HepG2 (cell line): ENCODE results near the gene SH3PXD2A. TPM values are rescaled to one million over a fixed set of nuclear protein-coding genes. Genes with fewer than 3 reads are reported as not detected.

ENCODE experiments used
- BHLHE40 ChIP-seq: IDR thresholded peaks from 2 replicates; pipeline ENCODE4 v1.6.1; 2011; ENCODE audit warnings: low read length, improper control_type of control experiment
- CAMTA2 ChIP-seq: sonication (generic); formaldehyde crosslinking; IDR thresholded peaks from 2 replicates; pipeline ENCODE4 v1.4.0; 2020; ENCODE audit warnings: mild to moderate bottlenecking, missing genetic modification reagents, borderline replicate concordance
- CEBPG ChIP-seq: IDR thresholded peaks from 2 replicates; pipeline ENCODE4 v1.6.1; 2016
- ELF1 ChIP-seq: sonication (generic); formaldehyde crosslinking; IDR thresholded peaks from 2 replicates; pipeline ENCODE4 v1.4.0; 2020; ENCODE audit warnings: missing genetic modification reagents
- FOXC1 ChIP-seq: sonication (generic); formaldehyde crosslinking; IDR thresholded peaks from 2 replicates; pipeline ENCODE4 v1.8.0; 2022; ENCODE audit warnings: mild to moderate bottlenecking, missing genetic modification reagents, borderline replicate concordance
- HCFC1 ChIP-seq: fragments of 150-350 bp; IDR thresholded peaks from 2 replicates; pipeline ENCODE4 v1.6.1; 2014; ENCODE audit warnings: low read depth, low read length
- JARID2 ChIP-seq: sonication (generic); formaldehyde crosslinking; IDR thresholded peaks from 2 replicates; pipeline ENCODE4 v1.8.1; 2023; ENCODE audit warnings: missing genetic modification reagents, inconsistent platforms; ENCODE audit not compliant: insufficient replicate concordance
- KDM2A ChIP-seq: sonication (generic); formaldehyde crosslinking; IDR thresholded peaks from 2 replicates; pipeline ENCODE4 v1.4.0; 2020; ENCODE audit warnings: low read depth, missing genetic modification reagents, borderline replicate concordance
- KLF15 ChIP-seq: sonication (generic); formaldehyde crosslinking; IDR thresholded peaks from 2 replicates; pipeline ENCODE4 v1.8.1; 2023; ENCODE audit warnings: borderline replicate concordance, mild to moderate bottlenecking, inconsistent platforms, missing genetic modification reagents, mixed read lengths
- NFKB2 ChIP-seq: sonication (generic); formaldehyde crosslinking; IDR thresholded peaks from 2 replicates; pipeline ENCODE4 v1.4.0; 2020; ENCODE audit warnings: missing genetic modification reagents, borderline replicate concordance
- NR3C1 ChIP-seq: sonication (generic); formaldehyde crosslinking; IDR thresholded peaks from 2 replicates; pipeline ENCODE4 v1.4.0; 2020; ENCODE audit warnings: missing genetic modification reagents
- SIN3B ChIP-seq: fragments of 150-350 bp; IDR thresholded peaks from 2 replicates; pipeline ENCODE4 v1.6.1; 2014; ENCODE audit warnings: low read length
- SP1 ChIP-seq, 2 experiments: fragments of 450-650 bp in 1 of 2; sonication (generic) in 1 of 2; formaldehyde crosslinking in 1 of 2; IDR thresholded peaks; 2 replicates each; pipeline versions ENCODE4 v1.4.0 to v1.6.1; 2016 to 2020; ENCODE audit warnings: missing genetic modification reagents in 1 of 2
- SP140L ChIP-seq: sonication (generic); formaldehyde crosslinking; IDR thresholded peaks from 2 replicates; pipeline ENCODE4 v1.4.0; 2020; ENCODE audit warnings: missing genetic modification reagents, borderline replicate concordance
- TSC22D2 ChIP-seq: sonication (generic); formaldehyde crosslinking; IDR thresholded peaks from 2 replicates; pipeline ENCODE4 v1.5.1; 2020; ENCODE audit warnings: missing genetic modification reagents, mild to moderate bottlenecking, borderline replicate concordance
- ZNF101 ChIP-seq: sonication (generic); formaldehyde crosslinking; IDR thresholded peaks from 2 replicates; pipeline ENCODE4 v1.4.0; 2020; ENCODE audit warnings: mild to moderate bottlenecking, low read depth, missing genetic modification reagents, borderline replicate concordance
- ZNF30 ChIP-seq: sonication (generic); formaldehyde crosslinking; IDR thresholded peaks from 2 replicates; pipeline ENCODE4 v1.5.0; 2020; ENCODE audit warnings: mild to moderate bottlenecking, missing genetic modification reagents
- ZNF326 ChIP-seq: sonication (generic); formaldehyde crosslinking; IDR thresholded peaks from 2 replicates; pipeline ENCODE4 v1.4.0; 2020; ENCODE audit warnings: missing genetic modification reagents, borderline replicate concordance
- ZNF496 ChIP-seq: sonication (generic); formaldehyde crosslinking; IDR thresholded peaks from 2 replicates; pipeline ENCODE4 v1.8.1; 2023; ENCODE audit warnings: mild to moderate bottlenecking, moderate library complexity, missing genetic modification reagents; ENCODE audit not compliant: insufficient replicate concordance
- ZNF510 ChIP-seq: sonication (generic); formaldehyde crosslinking; IDR thresholded peaks from 2 replicates; pipeline ENCODE4 v1.4.0; 2020; ENCODE audit warnings: low read depth, mild to moderate bottlenecking, missing genetic modification reagents
- ZNF773 ChIP-seq: sonication (generic); formaldehyde crosslinking; IDR thresholded peaks from 2 replicates; pipeline ENCODE4 v1.4.0; 2020; ENCODE audit warnings: missing genetic modification reagents, borderline replicate concordance
- ZNF839 ChIP-seq: sonication (generic); formaldehyde crosslinking; IDR thresholded peaks from 2 replicates; pipeline ENCODE4 v1.4.0; 2020; ENCODE audit warnings: missing genetic modification reagents, mild to moderate bottlenecking, borderline replicate concordance
- ZSCAN21 ChIP-seq: sonication (generic); formaldehyde crosslinking; IDR thresholded peaks from 2 replicates; pipeline ENCODE4 v1.8.0; 2022; ENCODE audit warnings: mild to moderate bottlenecking, missing genetic modification reagents, moderate library complexity, borderline replicate concordance
- ZSCAN22 ChIP-seq: sonication (generic); formaldehyde crosslinking; IDR thresholded peaks from 2 replicates; pipeline ENCODE4 v1.4.0; 2020; ENCODE audit warnings: mild to moderate bottlenecking, missing genetic modification reagents
- polyA plus RNA-seq, 8 experiments: library from polyadenylated mRNA; depleted of rRNA in 3 of 8; stranded (reverse) in 7 of 8; unstranded in 1 of 8; fragments of >200 nt; fragmentation: Illumina TruSeq in 4 of 8; extraction: Trizol in 4 of 8; gene quantifications; 2 replicates each; pipeline versions ENCODE4 v1.2.1 to v1.2.3, GENCODE V29; 2011 to 2016; ENCODE audit warnings: low read depth in 4 of 8, missing spikeins in 1 of 8, mixed read lengths in 1 of 8; ENCODE audit not compliant: insufficient read depth in 1 of 8
- total RNA-seq, 5 experiments: library from RNA; depleted of rRNA; stranded (reverse); fragments of >200 nt; fragmentation: Illumina TruSeq; extraction: Trizol; gene quantifications; 2 replicates each; pipeline ENCODE4 v1.2.3, GENCODE V29; 2016; ENCODE audit warnings: low read depth in 1 of 5
- TF ChIP-seq, protein P1 (sequence below): sonication (generic); formaldehyde crosslinking; IDR thresholded peaks from 2 replicates; pipeline ENCODE4 v1.4.0; 2020; ENCODE audit warnings: low read depth, mild to moderate bottlenecking, missing genetic modification reagents
- TF ChIP-seq, protein P2 (sequence below): sonication (generic); formaldehyde crosslinking; conservative IDR thresholded peaks from 2 replicates; pipeline ENCODE4 v1.4.0; 2020; ENCODE audit warnings: missing genetic modification reagents

SH3PXD2A gene
- total and polyA plus RNA-seq, 2 of the 13 experiments (the other 11 are each of a cell fraction or from before 2014, with no cell fraction given): 11.1 to 11.3 TPM

DNA sequence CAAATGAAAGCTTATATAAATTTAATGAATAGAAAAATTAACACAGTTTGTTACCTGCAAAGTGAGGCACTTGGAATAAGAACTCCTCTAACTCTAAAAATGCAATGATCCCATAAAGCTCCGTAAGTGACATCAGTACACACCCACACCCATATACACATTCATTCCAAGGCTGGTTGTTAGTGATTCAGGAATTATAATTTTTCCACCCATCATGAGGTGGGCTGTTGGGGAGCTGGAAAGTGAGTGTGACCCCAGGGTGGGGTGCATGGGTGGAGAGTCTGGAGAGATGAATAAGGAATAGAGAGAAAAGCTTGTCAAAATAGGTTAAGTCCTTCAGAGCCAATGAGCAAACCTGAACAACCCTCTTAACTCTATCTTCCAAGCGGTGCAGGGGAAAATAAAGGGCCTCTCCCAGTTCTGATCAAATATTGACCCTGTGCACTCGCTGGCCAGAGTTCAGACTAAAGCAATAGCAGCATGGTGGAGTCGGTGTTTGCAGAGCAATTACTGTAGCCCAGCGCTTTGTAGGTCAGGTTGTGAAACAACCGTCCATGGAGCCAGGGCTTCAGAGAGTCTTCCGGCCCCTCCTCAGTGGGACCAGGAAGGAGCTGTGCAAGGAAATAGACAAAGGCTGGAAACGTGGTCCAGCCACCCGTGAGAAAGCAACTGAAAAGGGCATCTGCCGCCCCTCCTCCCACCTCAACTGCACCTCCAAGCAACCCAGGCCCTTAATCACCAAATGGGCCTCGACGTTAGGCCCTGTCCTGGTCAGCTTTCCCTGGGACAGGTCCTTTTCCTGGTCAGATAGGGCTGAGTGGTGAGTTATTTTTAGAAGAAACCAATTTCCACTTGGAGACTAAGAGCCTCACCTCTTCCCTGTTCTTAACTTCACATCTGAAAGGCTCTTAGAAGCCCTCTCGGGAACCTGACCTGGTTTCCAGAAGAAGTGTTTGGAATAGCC lies 61.2 kb downstream of the SH3PXD2A start (continued):
- TF ChIP-seq CEBPG (CRISPR knock-in tag) (peak; percentile 97), SP1 (IDR thresholded peaks at IDR 0.05) (no peak), SP1 (CRISPR knock-in tag; IDR thresholded peaks at IDR 0.05) (peak; percentile 63), ZNF773 (no peak), ZNF510 (no peak), BHLHE40 (peak; percentile 60; the same call in 1 of the 2 replicates), NFKB2 (CRISPR knock-in tag) (peak; percentile 30; the same call in 1 of the 2 replicates), ZNF496 (CRISPR knock-in tag) (no peak), ZNF101 (CRISPR knock-in tag) (0 out of 2 replicates have a peak, but pooled peaks have one; percentile 69), ZNF326 (CRISPR knock-in tag) (no peak), ELF1 (CRISPR knock-in tag) (peak; percentile 91), TSC22D2 (peak; percentile 76; the same call in 1 of the 2 replicates), CAMTA2 (CRISPR knock-in tag) (no peak; the same call in 1 of the 2 replicates), JARID2 (CRISPR knock-in tag) (no peak), ZNF839 (CRISPR knock-in tag) (no peak), SP140L (CRISPR knock-in tag) (peak; percentile 69; the same call in 1 of the 2 replicates), KLF15 (CRISPR knock-in tag) (no peak; the same call in 1 of the 2 replicates), FOXC1 (CRISPR knock-in tag) (no peak; the same call in 1 of the 2 replicates), HCFC1 (no peak), SIN3B (no peak), ZSCAN21 (peak; percentile 53; the same call in 1 of the 2 replicates), NR3C1 (CRISPR knock-in tag) (no peak), KDM2A (CRISPR knock-in tag) (peak; percentile 85), ZNF30 (CRISPR knock-in tag) (no peak), ZSCAN22 (no peak)
- TF ChIP-seq, protein P1, sequence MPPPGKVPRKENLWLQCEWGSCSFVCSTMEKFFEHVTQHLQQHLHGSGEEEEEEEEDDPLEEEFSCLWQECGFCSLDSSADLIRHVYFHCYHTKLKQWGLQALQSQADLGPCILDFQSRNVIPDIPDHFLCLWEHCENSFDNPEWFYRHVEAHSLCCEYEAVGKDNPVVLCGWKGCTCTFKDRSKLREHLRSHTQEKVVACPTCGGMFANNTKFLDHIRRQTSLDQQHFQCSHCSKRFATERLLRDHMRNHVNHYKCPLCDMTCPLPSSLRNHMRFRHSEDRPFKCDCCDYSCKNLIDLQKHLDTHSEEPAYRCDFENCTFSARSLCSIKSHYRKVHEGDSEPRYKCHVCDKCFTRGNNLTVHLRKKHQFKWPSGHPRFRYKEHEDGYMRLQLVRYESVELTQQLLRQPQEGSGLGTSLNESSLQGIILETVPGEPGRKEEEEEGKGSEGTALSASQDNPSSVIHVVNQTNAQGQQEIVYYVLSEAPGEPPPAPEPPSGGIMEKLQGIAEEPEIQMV (CRISPR knock-in tag): peak; percentile 81
- TF ChIP-seq, protein P2, sequence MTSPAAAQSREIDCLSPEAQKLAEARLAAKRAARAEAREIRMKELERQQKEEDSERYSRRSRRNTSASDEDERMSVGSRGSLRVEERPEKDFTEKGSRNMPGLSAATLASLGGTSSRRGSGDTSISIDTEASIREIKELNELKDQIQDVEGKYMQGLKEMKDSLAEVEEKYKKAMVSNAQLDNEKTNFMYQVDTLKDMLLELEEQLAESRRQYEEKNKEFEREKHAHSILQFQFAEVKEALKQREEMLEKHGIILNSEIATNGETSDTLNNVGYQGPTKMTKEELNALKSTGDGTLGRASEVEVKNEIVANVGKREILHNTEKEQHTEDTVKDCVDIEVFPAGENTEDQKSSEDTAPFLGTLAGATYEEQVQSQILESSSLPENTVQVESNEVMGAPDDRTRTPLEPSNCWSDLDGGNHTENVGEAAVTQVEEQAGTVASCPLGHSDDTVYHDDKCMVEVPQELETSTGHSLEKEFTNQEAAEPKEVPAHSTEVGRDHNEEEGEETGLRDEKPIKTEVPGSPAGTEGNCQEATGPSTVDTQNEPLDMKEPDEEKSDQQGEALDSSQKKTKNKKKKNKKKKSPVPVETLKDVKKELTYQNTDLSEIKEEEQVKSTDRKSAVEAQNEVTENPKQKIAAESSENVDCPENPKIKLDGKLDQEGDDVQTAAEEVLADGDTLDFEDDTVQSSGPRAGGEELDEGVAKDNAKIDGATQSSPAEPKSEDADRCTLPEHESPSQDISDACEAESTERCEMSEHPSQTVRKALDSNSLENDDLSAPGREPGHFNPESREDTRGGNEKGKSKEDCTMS (CRISPR knock-in tag): no peak
